LoVo (cell line): ENCODE measurements around the gene KRAS.

Experiments
- DNase-seq: peaks from one replicate; pipeline ENCODE4 v3.0.0-alpha.2; 2016; ENCODE audit warnings: low spot score

KRAS gene

GRCh38 chr12:25195056-25195971 lies 55.4 kb downstream of the KRAS start, which contains the start of the genes DNAI7 and ETFRF1:
DNAI7 (minus strand) TSS chr12:25195160; CDS start chr12:25195078, 82 bp downstream.
ETFRF1 (plus strand) TSS chr12:25195237; CDS start chr12:25203957, 8,720 bp downstream.
- DNase-seq: peak; percentile 100

DNA sequence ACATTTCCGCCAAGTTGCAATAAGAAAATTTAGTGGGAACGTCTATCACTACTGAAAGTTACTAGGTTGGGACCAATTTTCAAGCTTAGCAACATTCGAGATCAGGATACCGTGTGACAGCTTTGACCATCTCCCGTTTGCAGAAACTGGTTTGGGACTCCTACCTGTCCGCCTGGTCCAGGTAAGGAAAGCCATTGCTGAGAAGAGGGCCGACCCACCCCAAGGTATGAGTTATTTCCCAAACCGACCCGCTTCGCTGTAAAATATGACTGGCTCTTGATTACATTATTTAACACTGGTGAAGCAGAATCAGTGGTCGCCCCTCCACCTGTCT lies 56.0 kb downstream of the KRAS start:
- no peak for DNase-seq

GRCh38 chr12:25194214-25194613 lies 56.5 kb downstream of the KRAS start:
- DNase-seq: no peak

DNA sequence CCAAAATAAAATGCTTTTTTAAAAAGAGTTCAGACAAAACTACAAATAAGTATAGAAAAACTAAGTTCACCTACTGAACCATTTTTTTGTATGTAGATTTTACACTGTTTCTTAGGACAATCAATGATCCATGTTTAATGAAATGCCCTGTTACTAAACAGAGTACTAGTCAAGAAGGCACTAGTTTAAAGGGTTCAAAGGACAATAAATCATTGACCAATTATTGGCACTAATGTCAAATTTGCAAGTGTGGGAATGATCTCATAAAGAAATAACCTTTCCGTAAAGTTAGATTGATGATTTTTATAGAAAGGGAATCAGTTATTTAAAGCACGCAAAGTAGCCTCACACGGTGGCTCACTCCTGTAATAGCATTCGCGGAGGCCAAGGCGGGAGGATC lies 59.9 kb downstream of the KRAS start:
- DNase-seq: no peak

GRCh38 chr12:25189656-25190055 lies 61.1 kb downstream of the KRAS start:
- no peak for DNase-seq

GRCh38 chr12:25187781-25188180 lies 62.9 kb downstream of the KRAS start:
- DNase-seq: no peak

GRCh38 chr12:25186788-25187402 lies 63.8 kb downstream of the KRAS start:
- DNase-seq: no peak

DNA sequence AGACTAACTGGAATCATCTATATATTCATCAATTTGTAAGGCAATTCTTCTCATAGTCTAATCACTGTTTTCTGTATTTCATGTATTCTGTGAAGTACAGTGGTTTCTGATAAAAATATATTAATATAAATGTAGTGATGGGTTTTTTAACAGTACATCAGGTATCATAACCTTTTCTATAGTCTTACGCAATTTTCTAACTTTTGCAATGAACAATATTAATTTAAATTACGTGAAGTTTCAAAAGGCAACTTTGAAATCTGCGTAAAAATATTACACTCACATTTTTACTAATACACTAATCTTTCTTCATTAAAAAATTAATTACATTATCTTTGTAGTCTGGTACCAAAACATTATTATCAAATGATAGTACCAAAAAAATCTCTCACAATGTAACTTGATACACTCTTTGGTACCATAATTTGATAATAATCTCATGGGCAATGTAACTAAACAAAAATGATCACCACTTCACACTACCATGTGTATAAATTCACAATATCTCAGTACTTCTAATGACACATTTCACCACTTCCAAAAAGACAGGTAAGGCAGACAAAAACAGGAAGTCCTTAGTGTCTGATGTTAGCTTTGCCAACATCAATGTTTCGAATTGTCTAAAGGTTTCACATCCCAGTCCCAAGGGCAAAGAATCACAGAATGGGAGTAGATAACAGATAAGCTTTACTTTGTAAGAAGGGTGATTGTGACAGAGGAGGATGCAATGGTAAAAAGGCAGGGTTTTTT lies 64.5 kb downstream of the KRAS start:
- no peak for DNase-seq

DNA sequence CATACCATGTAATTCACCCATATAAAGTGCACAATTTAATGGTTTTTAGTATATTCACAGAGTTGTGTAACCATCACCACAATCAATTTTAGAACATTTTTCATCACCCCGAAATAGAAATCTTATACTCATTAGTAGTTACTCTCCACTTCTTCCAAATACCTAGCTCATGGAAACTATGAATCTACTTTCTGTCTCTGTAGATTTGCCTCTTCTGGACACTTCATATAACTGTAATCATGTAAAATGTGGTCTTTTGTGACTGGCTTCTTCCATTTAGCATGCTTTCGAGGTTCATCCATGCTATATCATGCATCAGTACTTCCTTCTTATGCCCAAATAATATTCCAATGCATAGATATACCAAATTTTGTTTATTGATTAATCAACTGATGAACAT lies 66.6 kb downstream of the KRAS start:
- no peak for DNase-seq

DNA sequence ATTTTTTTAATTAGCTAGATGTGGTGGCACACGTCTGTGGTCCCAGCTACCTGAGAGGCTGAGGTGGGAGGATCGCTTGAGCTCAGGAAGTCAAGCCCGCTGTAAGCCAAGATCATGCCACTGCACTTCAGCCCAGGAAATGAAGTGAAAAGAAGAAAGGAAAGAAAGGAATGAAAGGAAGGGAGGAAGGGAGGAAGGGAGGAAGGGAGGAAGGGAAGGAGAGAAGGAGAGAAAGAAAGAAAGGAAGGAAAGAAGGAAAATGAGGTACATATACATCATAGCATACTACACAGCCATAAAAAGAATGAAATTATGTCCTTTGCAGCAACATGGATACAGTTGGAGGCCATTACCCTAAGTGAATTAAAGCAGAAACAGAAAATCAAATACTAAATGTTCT lies 68.0 kb downstream of the KRAS start:
- DNase-seq: no peak

DNA sequence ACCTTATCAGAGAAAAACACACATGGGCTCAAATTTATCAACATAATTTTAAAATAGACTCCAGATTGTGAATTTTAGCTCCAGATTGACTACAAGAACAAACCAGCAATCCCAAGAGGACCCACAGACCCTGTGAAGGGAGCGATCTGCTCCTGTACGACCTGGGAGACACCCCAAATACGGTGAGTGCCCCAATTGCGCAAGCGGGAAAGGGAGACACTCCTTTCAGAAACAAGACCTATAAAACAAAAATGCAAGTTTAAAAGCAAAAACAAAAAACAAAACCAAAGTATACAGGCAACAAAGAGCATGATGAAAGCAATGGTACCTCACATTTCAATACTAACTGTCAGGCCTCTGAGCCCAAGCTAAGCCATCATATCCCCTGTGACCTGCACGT lies 87.9 kb downstream of the KRAS start:
- DNase-seq: no peak

DNA sequence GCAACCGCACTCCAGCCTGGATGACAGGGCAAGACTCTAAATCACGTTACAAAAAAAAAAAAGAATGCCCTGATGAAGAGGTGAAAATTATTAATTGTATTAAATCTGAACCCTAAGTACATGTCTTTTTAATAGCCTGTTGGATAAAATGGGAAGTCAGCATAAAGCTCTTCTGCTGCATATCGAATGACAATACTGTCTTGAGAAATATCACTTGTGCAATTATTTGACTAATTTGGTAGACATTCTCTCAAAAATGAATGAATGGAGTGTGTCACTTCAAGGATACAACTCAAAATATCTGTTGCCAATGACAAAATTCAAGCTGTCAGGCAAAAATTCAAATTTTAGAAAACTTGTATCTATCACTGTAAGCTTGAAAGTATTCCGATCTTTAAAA lies 94.7 kb downstream of the KRAS start:
- no peak for DNase-seq

- DNase-seq: peak; percentile 59
Observed at GRCh38 chr12:25155022-25155576, 95.6 kb downstream of the KRAS start.
